PC-3 (cell line): ENCODE data around the gene PCGF1.

Experiments used
- EZH2 ChIP-seq: fragments of 300-600 bp; sonication (generic); IDR thresholded peaks from one replicate; pipeline ENCODE4 v1.6.1; 2017; ENCODE audit warnings: antibody characterized with exemption, mild to moderate bottlenecking, low read length; ENCODE audit not compliant: unreplicated experiment
- TF ChIP-seq, protein P1 (sequence below): fragments of 300-600 bp; sonication (generic); conservative IDR thresholded peaks from 2 replicates; pipeline ENCODE4 v1.5.1; 2017; ENCODE audit warnings: antibody characterized with exemption, low read depth, mild to moderate bottlenecking, low read length

DNA sequence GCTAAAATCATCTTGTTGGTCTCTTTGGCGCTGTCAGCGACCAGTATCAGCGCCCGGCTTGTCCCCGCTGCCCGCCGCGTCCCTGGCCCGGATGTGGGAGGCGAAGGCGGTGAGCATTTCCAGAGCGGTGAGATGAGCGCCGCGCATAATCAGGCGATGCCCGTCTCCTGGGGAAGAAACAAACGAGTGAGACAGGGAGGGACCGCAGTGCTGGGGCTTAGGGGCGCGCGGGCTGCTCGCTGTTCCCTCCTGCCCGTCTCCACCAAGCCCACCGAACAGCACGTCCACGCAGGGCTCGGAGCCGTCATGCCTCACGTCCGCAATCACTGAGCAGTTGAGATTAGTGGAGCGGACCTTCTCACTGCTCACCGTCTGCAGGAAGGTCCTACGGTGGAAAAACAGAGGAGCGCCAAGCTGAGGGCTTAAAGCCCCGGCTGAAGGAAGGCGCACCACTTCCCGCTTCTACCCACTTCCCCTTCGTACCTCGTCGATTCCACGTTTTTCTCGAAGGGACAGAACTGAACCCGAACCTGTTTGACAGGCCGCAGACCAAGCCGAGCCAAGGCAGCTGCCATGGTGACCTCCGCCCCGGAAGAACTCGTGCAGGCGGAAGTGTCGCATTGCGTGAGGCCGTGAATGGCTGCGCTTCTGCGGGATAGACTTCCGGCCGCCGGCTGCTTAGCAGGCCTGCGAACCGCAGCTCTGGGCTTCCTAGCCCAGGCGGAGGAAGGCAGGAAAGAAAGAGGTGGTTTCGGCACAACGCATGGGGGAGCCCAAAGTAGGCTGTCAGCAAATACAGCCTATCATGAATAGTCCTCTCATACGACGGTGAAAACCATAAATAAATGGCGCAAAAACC is 35.2 kb downstream of the PCGF1 start, which contains the start of gene MRPL53:
- TF ChIP-seq, protein P1, sequence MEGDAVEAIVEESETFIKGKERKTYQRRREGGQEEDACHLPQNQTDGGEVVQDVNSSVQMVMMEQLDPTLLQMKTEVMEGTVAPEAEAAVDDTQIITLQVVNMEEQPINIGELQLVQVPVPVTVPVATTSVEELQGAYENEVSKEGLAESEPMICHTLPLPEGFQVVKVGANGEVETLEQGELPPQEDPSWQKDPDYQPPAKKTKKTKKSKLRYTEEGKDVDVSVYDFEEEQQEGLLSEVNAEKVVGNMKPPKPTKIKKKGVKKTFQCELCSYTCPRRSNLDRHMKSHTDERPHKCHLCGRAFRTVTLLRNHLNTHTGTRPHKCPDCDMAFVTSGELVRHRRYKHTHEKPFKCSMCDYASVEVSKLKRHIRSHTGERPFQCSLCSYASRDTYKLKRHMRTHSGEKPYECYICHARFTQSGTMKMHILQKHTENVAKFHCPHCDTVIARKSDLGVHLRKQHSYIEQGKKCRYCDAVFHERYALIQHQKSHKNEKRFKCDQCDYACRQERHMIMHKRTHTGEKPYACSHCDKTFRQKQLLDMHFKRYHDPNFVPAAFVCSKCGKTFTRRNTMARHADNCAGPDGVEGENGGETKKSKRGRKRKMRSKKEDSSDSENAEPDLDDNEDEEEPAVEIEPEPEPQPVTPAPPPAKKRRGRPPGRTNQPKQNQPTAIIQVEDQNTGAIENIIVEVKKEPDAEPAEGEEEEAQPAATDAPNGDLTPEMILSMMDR, result no peak
- no peak for TF ChIP-seq EZH2
